GM10248 (cell line): ENCODE measurements around the gene RXRA.

ENCODE experiments used
- CTCF ChIA-PET: fragments of 300-600 bp; sonication (Branson Sonifier 250); formaldehyde crosslinking; extraction: SDS; loops from one replicate; lab custom pipeline; 2021; ENCODE audit warnings: antibody characterized with exemption; lab: Yijun Ruan, JAX
- POLR2A ChIA-PET: fragments of 350-650 bp; sonication (Branson Sonifier 250); formaldehyde crosslinking; extraction: SDS; loops from one replicate; lab custom pipeline; 2020; ENCODE audit warnings: antibody characterized with exemption; lab: Yijun Ruan, JAX
- DNase-seq: peaks from one replicate; pipeline ENCODE4 v3.0.0; 2012; ENCODE audit errors: extremely low spot score
- CTCF ChIP-seq: IDR thresholded peaks from 2 replicates; pipeline ENCODE4 v1.5.1; 2012; ENCODE audit warnings: mild to moderate bottlenecking, low read depth; ENCODE audit errors: extremely low read depth, missing control alignments, control extremely low read depth

Gene RXRA

GRCh38 chr9:134352247-134352933 is 26.1 kb downstream of the RXRA start:
- DNase-seq = no peak
- ChIA-PET CTCF (interaction anchor here (2.0 kb wide), 1 partner anchor 10 kb away, joined by 7 read pairs; no protein-coding TSS in a partner anchor), POLR2A (no interaction called here)
- TF ChIP-seq CTCF = no peak

GRCh38 chr9:134353539-134353938 is 27.3 kb downstream of the RXRA start:
- ChIA-PET POLR2A (no interaction called here), CTCF (interaction anchor here (2.0 kb wide), 1 partner anchor 9 kb away, joined by 7 read pairs; no protein-coding TSS in a partner anchor)
- no peak for DNase-seq
- TF ChIP-seq CTCF = no peak

DNA sequence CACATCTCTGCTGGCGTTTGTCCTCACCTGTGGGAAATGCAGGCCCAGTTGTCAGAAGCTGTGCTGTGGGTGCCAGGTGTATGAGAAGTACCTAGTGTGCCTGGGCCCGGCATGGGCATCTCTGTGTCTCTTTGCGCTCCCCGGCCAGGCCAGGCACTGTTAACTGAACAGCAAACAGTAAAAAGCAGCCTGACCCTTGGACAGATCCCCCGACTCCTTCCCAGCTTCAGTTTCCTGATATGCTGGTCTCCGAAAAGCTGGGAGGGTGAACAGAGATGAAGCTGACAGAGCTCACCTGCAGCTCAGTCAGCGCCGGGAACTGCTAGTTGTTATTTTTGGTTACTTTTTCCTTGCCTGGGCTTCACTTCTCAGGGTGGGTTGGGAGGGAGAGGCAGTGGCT is 28.9 kb downstream of the RXRA start:
- POLR2A ChIA-PET = no interaction called here
- CTCF ChIA-PET = interaction anchor here (0.8 to 1.6 kb wide), 3 partner anchors 10 to 94 kb away, joined by 3 read pairs; no protein-coding TSS in a partner anchor
- no peak for TF ChIP-seq CTCF
- no peak for DNase-seq

GRCh38 chr9:134355561-134356279 is 29.5 kb downstream of the RXRA start:
- DNase-seq = no peak
- CTCF ChIA-PET = interaction anchor here (0.8 to 1.6 kb wide), 3 partner anchors 9 to 94 kb away, joined by 3 read pairs; no protein-coding TSS in a partner anchor
- POLR2A ChIA-PET = no interaction called here
- TF ChIP-seq CTCF = no peak

- CTCF ChIA-PET = no interaction called here
- TF ChIP-seq CTCF = no peak
- DNase-seq = no peak
- POLR2A ChIA-PET = no interaction called here
These were observed 30.5 kb downstream of the RXRA start for GRCh38 chr9:134356496-134357470.

DNA sequence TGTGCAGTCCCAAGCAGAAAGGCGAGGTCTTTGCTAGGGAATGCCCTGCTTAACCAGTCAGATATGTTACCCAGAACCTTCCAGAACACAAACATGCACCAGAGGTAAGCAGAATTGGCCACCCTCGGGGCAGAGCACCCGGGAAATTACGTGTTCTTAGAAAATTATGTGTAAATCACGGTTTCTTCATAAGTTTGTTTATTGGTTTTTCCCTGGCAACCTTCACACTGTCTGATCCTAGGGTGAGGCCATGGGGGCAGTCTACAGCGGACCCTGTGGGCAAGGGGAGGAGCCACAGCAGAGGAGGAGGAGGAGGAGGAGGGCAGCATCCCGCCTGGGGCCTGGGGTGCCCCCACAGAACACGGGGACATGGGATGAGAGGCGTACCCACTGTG is 31.4 kb downstream of the RXRA start:
- ChIA-PET CTCF (no interaction called here), POLR2A (no interaction called here)
- no peak for TF ChIP-seq CTCF
- DNase-seq = no peak
